HepG2 (cell line): ENCODE results near the gene CNPPD1. TPM values are rescaled to one million over a fixed set of nuclear protein-coding genes. Genes with fewer than 3 reads are reported as not detected.

Source experiments
- ATAC-seq: fragments of 200-7000 bp; cut with Tn5 transposase; 3 replicates; pipeline ENCODE4 v1.9.1; 2020; ENCODE audit warnings: mild to moderate bottlenecking, moderate library complexity
- BruUV-seq: library from RNA; stranded (reverse); fragments of 400-500 nt; replicated peaks from 2 replicates; lab custom pipeline; 2021; lab: Mats Ljungman, UMichigan
- CTCF ChIA-PET: fragments of 300-600 bp; formaldehyde crosslinking; extraction: SDS; loops from one replicate; lab custom pipeline; 2021; ENCODE audit warnings: low total read pairs, inconsistent platforms, low intra/inter-chr PET ratio; lab: Yijun Ruan, JAX
- POLR2A ChIA-PET: fragments of 350-600 bp; sonication (Branson Sonifier 250); formaldehyde crosslinking; loops from one replicate; lab custom pipeline; 2020; ENCODE audit warnings: antibody characterized with exemption, inconsistent platforms; lab: Yijun Ruan, JAX
- DNase-seq: peaks from one replicate; pipeline ENCODE4 v3.0.0-alpha.2; 2015; ENCODE audit warnings: low spot score
- FAIRE-seq: peaks from 3 replicates; lab custom pipeline; 2011; peaks lifted over from hg19 to GRCh38; lab: Jason Lieb, UNC
- H2AFZ ChIP-seq: one replicate; pipeline ENCODE4 v1.6.1; 2011; ENCODE audit warnings: low read length, inconsistent platforms
- H3K27ac ChIP-seq: fragments of 300-600 bp; 3 replicates; pipeline ENCODE4 v1.8.0; 2011; ENCODE audit warnings: mixed run types, mild to moderate bottlenecking, mixed read lengths, low read length, inconsistent platforms; ENCODE audit not compliant: insufficient read depth; ENCODE audit errors: extremely low read length
- H3K27me3 ChIP-seq, 2 experiments: fragments of 200-600 bp in 1 of 2; 2 replicates in 1 of 2; 3 replicates in 1 of 2; pipeline versions ENCODE4 v1.6.0 to v1.8.0; 2011; ENCODE audit warnings: low read length in 2 of 2, mild to moderate bottlenecking in 2 of 2, moderate library complexity in 2 of 2, inconsistent platforms in 1 of 2; ENCODE audit not compliant: insufficient read depth in 2 of 2, control insufficient read depth in 1 of 2
- H3K36me3 ChIP-seq, 2 experiments: fragments of 200-600 bp in 1 of 2; replicated peaks in 1 of 2; 2 replicates in 1 of 2; 3 replicates in 1 of 2; pipeline versions ENCODE4 v1.5.1 to v1.8.0; 2011; ENCODE audit warnings: low read length in 2 of 2, inconsistent platforms in 1 of 2; ENCODE audit not compliant: insufficient read depth in 2 of 2, control insufficient read depth in 1 of 2
- H3K4me1 ChIP-seq: 2 replicates; pipeline ENCODE4 v1.5.1; 2012; ENCODE audit warnings: low read length, inconsistent platforms; ENCODE audit not compliant: insufficient read depth
- H3K4me2 ChIP-seq: 2 replicates; pipeline ENCODE4 v1.6.0; 2011; ENCODE audit warnings: low read depth, low read length, inconsistent platforms
- H3K4me3 ChIP-seq, 3 experiments: fragments of 200-600 bp in 1 of 3; sonication (generic), shearing (Covaris generic) in 1 of 3; replicated peaks in 1 of 3; 2 replicates each; pipeline ENCODE4 v1.5.1; 2011 to 2016; ENCODE audit warnings: low read length in 3 of 3, inconsistent platforms in 2 of 3, low read depth in 2 of 3, mild to moderate bottlenecking in 2 of 3, control low read depth in 1 of 3, mixed read lengths in 1 of 3; ENCODE audit not compliant: insufficient read depth in 1 of 3
- H3K79me2 ChIP-seq: one replicate; pipeline ENCODE4 v1.6.1; 2011; ENCODE audit warnings: low read length, inconsistent platforms; ENCODE audit not compliant: insufficient read depth
- H3K9ac ChIP-seq: 2 replicates; pipeline ENCODE4 v1.6.0; 2011; ENCODE audit warnings: mild to moderate bottlenecking, low read depth, low read length, inconsistent platforms; ENCODE audit not compliant: insufficient read depth
- H3K9me3 ChIP-seq: 2 replicates; pipeline ENCODE4 v1.5.1; 2012; ENCODE audit warnings: mild to moderate bottlenecking, low read length
- H4K20me1 ChIP-seq: 2 replicates; pipeline ENCODE4 v1.6.0; 2011; ENCODE audit warnings: inconsistent platforms, mild to moderate bottlenecking, low read length, moderate library complexity; ENCODE audit not compliant: insufficient read depth
- ATF2 ChIP-seq: sonication (generic); formaldehyde crosslinking; IDR thresholded peaks from 2 replicates; pipeline ENCODE4 v1.4.0; 2020; ENCODE audit warnings: missing genetic modification reagents
- BCL6 ChIP-seq: IDR thresholded peaks from 2 replicates; pipeline ENCODE4 v1.6.1; 2016; ENCODE audit warnings: missing genetic modification reagents, missing compliant biosample characterization
- CENPBD1 ChIP-seq: sonication (generic); formaldehyde crosslinking; IDR thresholded peaks from 2 replicates; pipeline ENCODE4 v1.8.0; 2022; ENCODE audit warnings: missing genetic modification reagents, low read depth, mild to moderate bottlenecking, borderline replicate concordance
- DDIT3 ChIP-seq: sonication (generic); formaldehyde crosslinking; IDR thresholded peaks from 2 replicates; pipeline ENCODE4 v1.4.0; 2020; ENCODE audit warnings: mild to moderate bottlenecking, missing genetic modification reagents
- ELF3 ChIP-seq: IDR thresholded peaks from 2 replicates; pipeline ENCODE4 v1.6.1; 2016; ENCODE audit warnings: missing genetic modification reagents, missing compliant biosample characterization
- HHEX ChIP-seq: IDR thresholded peaks from 2 replicates; pipeline ENCODE4 v1.6.1; 2016; ENCODE audit warnings: control low read depth
- HNRNPK ChIP-seq: fragments of 200-400 bp; formaldehyde crosslinking; IDR thresholded peaks from 2 replicates; pipeline ENCODE4 v1.6.1; 2018; ENCODE audit warnings: low read length, low read depth, moderate library complexity, mild to moderate bottlenecking; ENCODE audit not compliant: poor library complexity, severe bottlenecking
- IKZF1 ChIP-seq: fragments of 450-650 bp; IDR thresholded peaks from 2 replicates; pipeline ENCODE4 v1.7.1; 2016
- KDM5A ChIP-seq: fragments of 200-600 bp; sonication (generic); IDR thresholded peaks from 2 replicates; pipeline ENCODE4 v1.7.0; 2018; ENCODE audit warnings: antibody characterized with exemption, mild to moderate bottlenecking, low read length, borderline replicate concordance
- KMT2A ChIP-seq: sonication (generic); formaldehyde crosslinking; IDR thresholded peaks from 2 replicates; pipeline ENCODE4 v1.4.0; 2020; ENCODE audit warnings: missing genetic modification reagents
- RERE ChIP-seq: IDR thresholded peaks from 2 replicates; pipeline ENCODE4 v1.6.1; 2016; ENCODE audit warnings: low read depth, missing genetic modification reagents, missing compliant biosample characterization
- RXRB ChIP-seq: IDR thresholded peaks from 2 replicates; pipeline ENCODE4 v1.6.1; 2016; ENCODE audit warnings: borderline replicate concordance, missing genetic modification reagents, missing compliant biosample characterization
- SAP130 ChIP-seq: IDR thresholded peaks from 2 replicates; pipeline ENCODE4 v1.6.1; 2016; ENCODE audit warnings: low read depth
- SOX5 ChIP-seq: IDR thresholded peaks from 2 replicates; pipeline ENCODE4 v1.6.1; 2016; ENCODE audit warnings: borderline replicate concordance
- SP5 ChIP-seq: IDR thresholded peaks from 2 replicates; pipeline ENCODE4 v1.6.1; 2016; ENCODE audit warnings: low read depth, borderline replicate concordance
- YEATS2 ChIP-seq: sonication (generic); formaldehyde crosslinking; IDR thresholded peaks from 2 replicates; pipeline ENCODE4 v1.4.0; 2020; ENCODE audit warnings: missing genetic modification reagents, borderline replicate concordance
- ZNF326 ChIP-seq: sonication (generic); formaldehyde crosslinking; IDR thresholded peaks from 2 replicates; pipeline ENCODE4 v1.4.0; 2020; ENCODE audit warnings: missing genetic modification reagents, borderline replicate concordance
- ZNF644 ChIP-seq: IDR thresholded peaks from 2 replicates; pipeline ENCODE4 v1.6.1; 2016; ENCODE audit warnings: low read depth
- ZNF75D ChIP-seq: sonication (generic); formaldehyde crosslinking; IDR thresholded peaks from 2 replicates; pipeline ENCODE4 v1.8.1; 2023; ENCODE audit warnings: missing genetic modification reagents, mild to moderate bottlenecking, borderline replicate concordance
- WGBS: methylation state at CpG from one replicate; pipeline ENCODE4 v1.1.6; 2017; ENCODE audit warnings: low lambda C conversion rate; 5-methylcytosine and 5-hydroxymethylcytosine counted together
- in situ Hi-C: cut with HindIII; loops from 2 replicates; pipeline ENCODE4 v1.10.0; 2017; ENCODE audit warnings: low pct_unique_long_range_greater_than_20kb; ENCODE audit not compliant: extremely low pct_ligation_motif_present
- intact Hi-C: fragments of 100-400 bp; cut with micrococcal nuclease; formaldehyde crosslinking; loops from one replicate; pipeline ENCODE4 v1.10.0; 2022; ENCODE audit not compliant: unreplicated experiment
- polyA plus RNA-seq, 8 experiments: library from polyadenylated mRNA; depleted of rRNA in 3 of 8; stranded (reverse) in 7 of 8; unstranded in 1 of 8; fragments of >200 nt; fragmentation: Illumina TruSeq in 4 of 8; extraction: Trizol in 4 of 8; gene quantifications; 2 replicates each; pipeline versions ENCODE4 v1.2.1 to v1.2.3, GENCODE V29; 2011 to 2016; ENCODE audit warnings: low read depth in 4 of 8, missing spikeins in 1 of 8, mixed read lengths in 1 of 8; ENCODE audit not compliant: insufficient read depth in 1 of 8
- total RNA-seq, 5 experiments: library from RNA; depleted of rRNA; stranded (reverse); fragments of >200 nt; fragmentation: Illumina TruSeq; extraction: Trizol; gene quantifications; 2 replicates each; pipeline ENCODE4 v1.2.3, GENCODE V29; 2016; ENCODE audit warnings: low read depth in 1 of 5

Gene CNPPD1
- total and polyA plus RNA-seq, 2 of the 13 experiments (the other 11 are each of a cell fraction or from before 2014, with no cell fraction given): 35.5 to 49.4 TPM

- H3K79me2 ChIP-seq: no peaks in the 10 kb centered on the region
- no peak overlapping the region for H3K9ac ChIP-seq
- no peak overlapping the region for H2AFZ ChIP-seq
- ChIA-PET POLR2A (interaction anchor here (1.2 kb wide), 1 partner anchor 73 kb away, joined by 4 read pairs; no protein-coding TSS in a partner anchor), CTCF (no interaction called here)
- no peak for FAIRE-seq
- WGBS: 11% methylated on average over 3 of the region's 3 CpGs
- in situ Hi-C loops (no loop called here), intact Hi-C loops (no loop called here)
- H3K4me3 ChIP-seq: no peak overlapping the region
- no peaks in the 10 kb centered on the region for H3K27me3 ChIP-seq
- no peaks in the 10 kb centered on the region for H3K9me3 ChIP-seq
- no TSS peak for BruUV-seq
- H3K4me1 ChIP-seq: peaks cover 33% of the 10 kb centered on the region
- DNase-seq: peak; percentile 36
- ATAC-seq: peak; percentile 41; the same call in 2 of the 3 replicates
- peaks cover 13% of the 10 kb centered on the region; the same call in 1 of the 2 replicates for H4K20me1 ChIP-seq
- no peak overlapping the region for H3K4me2 ChIP-seq
- no peak overlapping the region for H3K27ac ChIP-seq
- no peaks in the 10 kb centered on the region; a peak in 1 of 5 replicates for H3K36me3 ChIP-seq
- no peak for TF ChIP-seq DDIT3 (CRISPR knock-in tag)
- 0 out of 2 replicates have a peak, but pooled peaks have one; percentile 16 for TF ChIP-seq SAP130 (CRISPR knock-in tag)
- peak; percentile 37; the same call in 1 of the 2 replicates for TF ChIP-seq SP5 (CRISPR knock-in tag)
- TF ChIP-seq CENPBD1 (CRISPR knock-in tag): no peak
- no peak for TF ChIP-seq HNRNPK
- no peak for TF ChIP-seq ATF2 (CRISPR knock-in tag)
- 0 out of 2 replicates have a peak, but pooled peaks have one; percentile 34 for TF ChIP-seq SOX5 (CRISPR knock-in tag)
- peak; percentile 69; the same call in 1 of the 2 replicates for TF ChIP-seq HHEX
- TF ChIP-seq ZNF75D (CRISPR knock-in tag): no peak
- TF ChIP-seq KMT2A: no peak
- peak; percentile 56; the same call in 1 of the 2 replicates for TF ChIP-seq RERE (CRISPR knock-in tag)
- TF ChIP-seq ELF3 (CRISPR knock-in tag): no peak
- no peak for TF ChIP-seq ZNF644 (CRISPR knock-in tag)
- no peak for TF ChIP-seq KDM5A
- no peak for TF ChIP-seq ZNF326 (CRISPR knock-in tag)
- TF ChIP-seq IKZF1: no peak
- TF ChIP-seq RXRB: 0 out of 2 replicates have a peak, but pooled peaks have one; percentile 15
- TF ChIP-seq BCL6 (CRISPR knock-in tag): peak; percentile 98
- no peak for TF ChIP-seq YEATS2
These were observed 45.4 kb downstream of the CNPPD1 start for GRCh38 chr2:219131327-219131726.
